IgD-negative memory B cell (primary cell): Measurements from ENCODE around the gene SLC38A3. TPM values are rescaled to one million over a fixed set of nuclear protein-coding genes. Genes with fewer than 3 reads are reported as not detected.

Experiments used
- H3K27ac Mint-ChIP-seq, 3 donors: one replicate each; pipeline ENCODE4 v1.8.0; 2020 to 2022; ENCODE audit warnings: mild to moderate bottlenecking in 3 of 3, mixed read lengths in 3 of 3, moderate library complexity in 1 of 3
- H3K27me3 Mint-ChIP-seq: one replicate; pipeline ENCODE4 v1.8.0; 2021; ENCODE audit warnings: mixed read lengths
- H3K36me3 Mint-ChIP-seq: one replicate; pipeline ENCODE4 v1.8.0; 2020; ENCODE audit warnings: mild to moderate bottlenecking, mixed read lengths
- H3K4me1 Mint-ChIP-seq, 3 donors: one replicate each; pipeline ENCODE4 v1.8.0; 2020 to 2022; ENCODE audit warnings: mixed read lengths in 3 of 3, mild to moderate bottlenecking in 1 of 3
- H3K4me3 Mint-ChIP-seq, 4 donors: one replicate each; pipeline ENCODE4 v1.8.0; 2020 to 2022; ENCODE audit warnings: mild to moderate bottlenecking in 4 of 4, mixed read lengths in 4 of 4, moderate library complexity in 3 of 4
- H3K9me3 Mint-ChIP-seq, 3 donors: one replicate each; pipeline ENCODE4 v1.8.0; 2020 to 2021; ENCODE audit warnings: mixed read lengths in 3 of 3, mild to moderate bottlenecking in 1 of 3
- polyA plus RNA-seq: library from polyadenylated mRNA; unstranded; fragments of 300-500 nt; fragmentation: Illumina TruSeq; gene quantifications from one replicate; pipeline ENCODE4 v1.2.3, GENCODE V29; 2021

The SLC38A3 gene
- polyA plus RNA-seq, 1 donor from 2014 or later = not detected

GRCh38 chr3:50246517-50246954 is 41.5 kb downstream of the SLC38A3 start:
- H3K27me3 Mint-ChIP-seq = no peaks in the 10 kb centered on the region
- H3K4me3 Mint-ChIP-seq = peak overlapping the region; percentile 76 to 88 (median 86)
- H3K27ac Mint-ChIP-seq = peak overlapping the region; percentile 28 to 93 (median 90)
- no peaks in the 10 kb centered on the region for H3K9me3 Mint-ChIP-seq
- no peaks in the 10 kb centered on the region for H3K36me3 Mint-ChIP-seq
- H3K4me1 Mint-ChIP-seq = peaks cover 30 to 58% (median 44%) of the 10 kb centered on the region in 3 donors

- peak overlapping the region in 2 of 3 donors; percentile 41 to 88 for H3K27ac Mint-ChIP-seq
- H3K9me3 Mint-ChIP-seq = no peaks in the 10 kb centered on the region
- H3K4me1 Mint-ChIP-seq = peaks cover 21 to 48% (median 38%) of the 10 kb centered on the region in 3 donors
- no peaks in the 10 kb centered on the region for H3K36me3 Mint-ChIP-seq
- H3K27me3 Mint-ChIP-seq = no peaks in the 10 kb centered on the region
- H3K4me3 Mint-ChIP-seq = peak overlapping the region in 1 of 4 donors; percentile 75
Observed at GRCh38 chr3:50248387-50248786, 43.3 kb downstream of the SLC38A3 start.

DNA sequence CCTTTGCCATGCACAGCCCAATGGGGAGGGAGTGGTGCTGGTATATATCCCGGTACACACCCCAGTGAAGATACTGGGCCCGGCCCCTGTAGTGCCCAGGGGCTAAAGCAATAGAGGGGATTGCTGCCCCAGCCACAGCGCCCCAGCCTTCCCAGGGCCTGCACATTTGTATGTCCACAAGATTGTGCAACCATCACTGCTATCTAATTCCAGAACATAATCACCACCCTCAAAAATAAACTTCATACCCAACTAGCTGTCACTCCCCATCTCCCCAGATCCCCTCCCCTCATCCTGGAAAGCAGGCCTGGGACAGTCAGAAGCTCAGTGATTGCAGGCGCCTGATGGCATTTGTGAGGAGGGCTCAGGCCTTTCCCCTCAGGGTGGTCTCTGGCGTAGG is 44.4 kb downstream of the SLC38A3 start:
- Mint-ChIP-seq H3K27me3 (no peaks in the 10 kb centered on the region), H3K4me1 (peaks cover 17 to 40% (median 31%) of the 10 kb centered on the region in 3 donors), H3K4me3 (no peak overlapping the region), H3K27ac (no peak overlapping the region), H3K36me3 (no peaks in the 10 kb centered on the region), H3K9me3 (no peaks in the 10 kb centered on the region)

DNA sequence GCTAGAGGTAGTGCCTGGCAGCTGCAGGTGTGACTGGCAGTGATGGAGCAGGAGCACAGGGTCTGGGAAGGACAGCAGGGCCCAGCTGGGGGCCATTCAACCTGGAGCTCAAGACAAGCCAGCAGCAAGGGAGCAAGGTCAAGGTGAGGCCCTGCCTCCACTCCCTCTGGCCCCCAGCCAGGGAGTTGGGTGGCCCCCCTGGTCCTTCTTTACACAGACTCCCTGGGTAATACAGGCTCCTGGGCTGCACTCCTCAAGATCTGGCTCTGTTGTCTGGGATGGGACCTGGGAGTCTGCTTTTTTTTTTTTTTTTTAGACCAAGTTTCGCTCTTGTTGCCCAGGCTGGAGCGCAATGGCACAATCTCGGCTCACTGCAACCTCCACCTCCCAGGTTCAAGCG is 45.4 kb downstream of the SLC38A3 start:
- Mint-ChIP-seq H3K9me3 (no peaks in the 10 kb centered on the region), H3K4me3 (peak overlapping the region in 1 of 4 donors; percentile 43), H3K27me3 (no peaks in the 10 kb centered on the region), H3K36me3 (no peaks in the 10 kb centered on the region), H3K27ac (peak overlapping the region in 1 of 3 donors; percentile 40), H3K4me1 (peaks cover 17 to 35% (median 29%) of the 10 kb centered on the region in 3 donors)

DNA sequence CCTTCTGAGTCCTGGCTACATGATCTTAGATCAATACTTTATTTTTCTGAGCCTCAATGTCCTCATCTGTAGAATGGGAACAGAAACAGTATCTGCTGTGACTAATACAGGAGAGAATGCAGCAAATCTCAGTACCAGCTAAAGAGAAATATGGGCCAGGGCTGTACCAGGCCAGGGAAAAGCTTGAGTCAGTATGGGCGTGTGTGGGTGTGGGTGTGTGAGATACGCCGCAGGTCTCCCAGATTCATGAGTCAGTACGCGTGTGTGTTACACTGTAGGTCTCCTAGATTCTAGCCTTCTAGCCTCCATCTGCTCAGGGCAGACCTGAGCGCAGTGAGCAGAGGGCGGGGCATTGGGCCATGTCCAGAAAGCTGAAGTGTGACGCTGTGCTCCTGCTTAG is 46.1 kb downstream of the SLC38A3 start:
- Mint-ChIP-seq H3K4me3 (peak overlapping the region in 2 of 4 donors; percentile 52 to 54), H3K9me3 (no peaks in the 10 kb centered on the region), H3K27me3 (no peaks in the 10 kb centered on the region), H3K27ac (peak overlapping the region in 1 of 3 donors; percentile 53), H3K4me1 (peaks cover 15 to 31% (median 28%) of the 10 kb centered on the region in 3 donors), H3K36me3 (no peaks in the 10 kb centered on the region)

- H3K9me3 Mint-ChIP-seq = no peaks in the 10 kb centered on the region
- no peaks in the 10 kb centered on the region for H3K36me3 Mint-ChIP-seq
- H3K27ac Mint-ChIP-seq = peak overlapping the region in 1 of 3 donors; percentile 71
- H3K4me3 Mint-ChIP-seq = no peak overlapping the region
- H3K4me1 Mint-ChIP-seq = peaks cover 5 to 15% (median 14%) of the 10 kb centered on the region in 3 donors
- H3K27me3 Mint-ChIP-seq = no peaks in the 10 kb centered on the region
Observed at GRCh38 chr3:50254577-50255250, 49.6 kb downstream of the SLC38A3 start.

GRCh38 chr3:50255251-50255615 is 50.2 kb downstream of the SLC38A3 start:
- peaks cover 5 to 14% (median 11%) of the 10 kb centered on the region in 3 donors for H3K4me1 Mint-ChIP-seq
- H3K36me3 Mint-ChIP-seq = no peaks in the 10 kb centered on the region
- peak overlapping the region in 1 of 3 donors; percentile 71 for H3K27ac Mint-ChIP-seq
- H3K27me3 Mint-ChIP-seq = no peaks in the 10 kb centered on the region
- H3K4me3 Mint-ChIP-seq = no peak overlapping the region
- H3K9me3 Mint-ChIP-seq = no peaks in the 10 kb centered on the region

GRCh38 chr3:50256978-50257890 is 52.2 kb downstream of the SLC38A3 start:
- Mint-ChIP-seq H3K9me3 (no peaks in the 10 kb centered on the region), H3K4me1 (peaks cover 0 to 8% (median 3%) of the 10 kb centered on the region in 3 donors), H3K27ac (peak overlapping the region in 2 of 3 donors; percentile 67 to 71), H3K36me3 (no peaks in the 10 kb centered on the region), H3K27me3 (no peaks in the 10 kb centered on the region), H3K4me3 (no peak overlapping the region)

DNA sequence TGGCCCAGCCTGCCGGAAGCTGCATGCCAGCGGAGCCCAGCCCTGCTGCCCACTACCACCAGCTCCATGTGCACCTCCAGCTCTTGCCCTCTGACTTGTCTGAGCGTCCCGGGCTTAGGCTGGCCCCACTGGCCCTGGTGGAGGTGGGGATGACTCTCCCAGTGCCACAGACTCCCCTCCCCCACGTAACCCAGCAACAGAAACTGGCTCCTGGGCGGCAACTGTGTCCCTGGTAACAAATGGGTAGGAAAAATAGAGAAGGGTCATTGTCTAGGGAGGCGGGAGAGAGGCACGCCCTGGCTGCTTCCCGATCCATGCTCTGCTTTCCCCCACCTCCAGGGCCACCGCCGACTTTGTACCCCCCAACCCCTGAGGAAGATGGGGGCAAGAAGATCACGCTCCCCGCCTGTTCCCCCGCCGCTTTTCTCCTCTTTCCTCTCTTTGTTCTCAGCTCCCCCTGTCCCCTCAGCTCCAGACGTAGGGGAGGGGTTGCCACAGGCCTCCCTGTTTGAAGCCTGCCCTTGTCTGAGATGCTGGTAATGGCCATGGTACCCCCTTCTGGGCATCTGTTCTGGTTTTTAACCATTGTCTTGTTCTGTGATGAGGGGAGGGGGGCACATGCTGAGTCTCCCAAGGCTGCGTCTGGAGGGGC is 53.1 kb downstream of the SLC38A3 start:
- no peak overlapping the region for H3K4me3 Mint-ChIP-seq
- H3K27ac Mint-ChIP-seq = no peak overlapping the region
- H3K4me1 Mint-ChIP-seq = peaks cover 0 to 8% (median 3%) of the 10 kb centered on the region in 3 donors
- H3K27me3 Mint-ChIP-seq = no peaks in the 10 kb centered on the region
- no peaks in the 10 kb centered on the region for H3K36me3 Mint-ChIP-seq
- no peaks in the 10 kb centered on the region for H3K9me3 Mint-ChIP-seq

- no peaks in the 10 kb centered on the region for H3K27me3 Mint-ChIP-seq
- no peaks in the 10 kb centered on the region for H3K36me3 Mint-ChIP-seq
- peak overlapping the region in 1 of 4 donors; percentile 43 for H3K4me3 Mint-ChIP-seq
- peaks cover 0 to 5% (median 3%) of the 10 kb centered on the region in 3 donors for H3K4me1 Mint-ChIP-seq
- peak overlapping the region in 1 of 3 donors; percentile 58 for H3K27ac Mint-ChIP-seq
- H3K9me3 Mint-ChIP-seq = no peaks in the 10 kb centered on the region
Observed at GRCh38 chr3:50258979-50259378, 53.9 kb downstream of the SLC38A3 start.

DNA sequence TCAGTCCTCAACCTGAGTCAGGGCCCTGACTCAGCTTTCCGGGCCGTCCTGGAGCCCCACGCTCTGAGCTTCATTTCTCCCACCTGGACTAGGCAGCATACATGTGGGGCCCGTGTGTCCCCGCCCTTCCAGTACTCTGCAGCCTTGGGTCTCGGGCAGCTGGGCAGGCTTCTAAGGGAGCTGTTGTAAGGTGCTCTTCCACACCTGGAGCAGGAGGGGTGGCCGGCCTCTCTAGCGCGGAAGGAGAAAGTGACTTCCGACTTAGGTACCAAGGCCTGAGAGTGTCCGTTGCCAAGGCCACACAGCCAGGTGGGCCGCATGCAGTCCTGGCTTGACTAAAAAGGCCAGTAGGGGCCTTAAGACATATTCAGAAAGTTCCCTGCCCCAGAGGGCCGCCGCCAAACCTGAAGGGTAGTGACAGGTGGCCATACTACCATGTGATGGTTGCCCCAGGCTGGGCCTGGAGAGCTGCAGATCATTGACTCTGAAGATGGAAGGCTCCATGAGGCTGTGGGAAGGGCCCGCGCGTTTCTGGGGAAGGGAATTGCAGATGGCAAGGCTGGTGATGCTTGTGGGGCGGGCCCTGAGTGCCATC is 54.5 kb downstream of the SLC38A3 start:
- no peaks in the 10 kb centered on the region for H3K36me3 Mint-ChIP-seq
- no peaks in the 10 kb centered on the region for H3K27me3 Mint-ChIP-seq
- H3K4me1 Mint-ChIP-seq = peaks cover 0 to 5% (median 3%) of the 10 kb centered on the region in 3 donors
- H3K27ac Mint-ChIP-seq = peak overlapping the region in 2 of 3 donors; percentile 46 to 58
- H3K9me3 Mint-ChIP-seq = no peaks in the 10 kb centered on the region
- H3K4me3 Mint-ChIP-seq = peak overlapping the region in 3 of 4 donors; percentile 56 to 84 (median 58)

DNA sequence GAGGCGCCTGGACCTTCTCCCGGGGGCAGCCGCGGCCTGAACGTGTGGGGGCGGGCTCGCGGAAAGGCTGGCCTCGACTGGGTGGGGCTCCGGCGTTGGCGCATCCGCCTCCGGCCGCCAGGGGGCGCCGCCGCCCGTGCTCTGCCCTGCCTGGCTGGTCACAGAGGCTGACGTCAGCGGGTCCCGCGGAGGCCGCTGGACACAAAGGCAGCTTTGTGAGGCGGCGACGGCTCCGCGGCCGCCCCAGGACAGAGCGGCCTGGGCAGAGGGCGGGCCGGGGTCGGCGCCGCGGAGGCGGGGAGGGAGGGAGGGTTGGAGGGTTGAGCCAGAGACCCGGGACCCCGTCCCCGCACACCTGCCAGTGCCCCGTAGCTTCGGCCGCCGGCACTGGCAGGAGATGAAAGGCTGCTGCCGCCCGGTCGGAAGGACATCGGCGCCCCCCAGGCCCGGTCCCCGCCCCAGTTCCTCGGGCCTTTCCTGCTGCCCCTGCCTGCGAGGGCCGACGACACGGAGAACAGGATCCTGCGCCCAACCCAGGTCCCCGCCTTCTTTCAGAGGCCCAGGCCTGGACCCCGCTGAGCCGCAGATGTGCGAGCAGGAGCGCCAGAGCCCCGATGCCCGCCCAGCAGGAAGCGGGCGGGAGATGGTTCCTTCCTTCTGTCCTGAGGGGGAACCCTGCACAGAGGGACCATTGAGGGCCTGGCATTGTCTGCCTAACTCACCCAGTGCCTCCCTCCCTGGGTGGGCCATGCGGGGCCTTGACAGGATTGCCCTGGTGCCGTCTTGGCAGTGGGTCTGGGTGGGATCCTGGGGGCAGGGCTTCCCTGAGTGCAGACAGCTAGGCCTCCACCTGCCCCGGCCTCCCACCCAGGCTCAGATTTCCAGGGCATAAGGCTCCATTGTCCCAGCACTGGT is 55.2 kb downstream of the SLC38A3 start:
- no peaks in the 10 kb centered on the region for H3K36me3 Mint-ChIP-seq
- H3K27ac Mint-ChIP-seq = peak overlapping the region in 2 of 3 donors; percentile 46 to 58
- peak overlapping the region in 3 of 4 donors; percentile 57 to 84 (median 78) for H3K4me3 Mint-ChIP-seq
- peaks cover 0 to 3% (median 3%) of the 10 kb centered on the region in 3 donors for H3K4me1 Mint-ChIP-seq
- H3K27me3 Mint-ChIP-seq = no peaks in the 10 kb centered on the region
- H3K9me3 Mint-ChIP-seq = no peaks in the 10 kb centered on the region

DNA sequence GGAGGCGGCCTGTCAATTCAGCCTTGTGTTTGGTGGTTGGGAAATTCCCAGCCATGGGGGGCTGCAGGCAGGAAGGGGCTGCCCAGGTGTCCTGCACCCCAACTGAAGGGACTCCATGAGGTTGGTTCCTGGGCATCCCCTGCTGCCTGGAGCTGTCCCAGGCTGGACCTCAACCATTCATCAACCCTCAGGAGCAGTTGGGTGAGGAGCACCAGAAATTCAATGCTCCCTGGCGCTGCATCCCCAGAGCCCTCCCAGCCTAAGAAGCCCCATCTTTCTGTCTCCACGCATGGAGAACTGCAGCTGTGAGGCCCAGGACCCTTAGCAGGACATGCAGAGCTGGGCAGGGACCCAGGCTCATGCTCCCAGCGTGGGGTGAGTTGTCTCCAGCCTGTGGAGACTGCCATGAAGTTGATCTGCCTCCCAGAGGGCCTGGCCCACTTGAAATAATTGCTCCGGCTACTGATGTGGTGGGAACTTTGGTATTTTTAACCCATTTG is 55.9 kb downstream of the SLC38A3 start:
- Mint-ChIP-seq H3K36me3 (no peaks in the 10 kb centered on the region), H3K27me3 (no peaks in the 10 kb centered on the region), H3K27ac (no peak overlapping the region), H3K9me3 (no peaks in the 10 kb centered on the region), H3K4me3 (peak overlapping the region in 2 of 4 donors; percentile 67 to 78), H3K4me1 (peaks cover 0 to 3% (median 3%) of the 10 kb centered on the region in 3 donors)
